Adrenal gland (tissue), 12 donors: Measurements from ENCODE around the gene INVS. TPM values are rescaled to one million over a fixed set of nuclear protein-coding genes. Genes with fewer than 3 reads are reported as not detected.

Experiments
- DNase-seq, 7 donors: peaks; one replicate each; pipeline ENCODE4 v3.0.0-alpha.2; 2019 to 2020
- H3K27ac ChIP-seq, 5 donors: fragments of 200-600 bp; sonication (generic) in 4 of 5; 1 replicate in 3 of 5; 2 replicates in 2 of 5; pipeline versions ENCODE4 v1.5.1 to v1.8.0; 2016 to 2020; ENCODE audit warnings: mild to moderate bottlenecking in 1 of 5
- H3K27me3 ChIP-seq: fragments of 200-600 bp; 2 replicates; pipeline ENCODE4 v1.8.0; 2021
- H3K36me3 ChIP-seq, 2 donors: fragments of 200-600 bp; replicated peaks in 1 of 2; 1 replicate in 1 of 2; 2 replicates in 1 of 2; pipeline versions ENCODE4 v1.5.1 to v1.8.0; 2018 to 2022
- H3K4me1 ChIP-seq, 2 donors: fragments of 200-600 bp; replicated peaks in 1 of 2; 1 replicate in 1 of 2; 2 replicates in 1 of 2; pipeline versions ENCODE4 v1.5.1 to v1.8.0; 2018 to 2021
- H3K4me3 ChIP-seq, 4 donors: fragments of 200-600 bp; sonication (generic) in 3 of 4; one replicate each; pipeline ENCODE4 v1.5.1; 2016 to 2018
- H3K9me3 ChIP-seq, 3 donors: fragments of 200-600 bp; sonication (generic) in 1 of 3; replicated peaks in 1 of 3; 1 replicate in 2 of 3; 2 replicates in 1 of 3; pipeline versions ENCODE4 v1.5.1 to v1.8.0; 2016 to 2021
- POLR2A ChIP-seq, 2 donors: fragments of 450-650 bp; IDR thresholded peaks; one replicate each; pipeline ENCODE4 v1.6.1; 2017; ENCODE audit warnings: antibody characterized with exemption in 2 of 2, mild to moderate bottlenecking in 2 of 2, moderate library complexity in 1 of 2
- WGBS, 4 donors: extraction: QIAGEN DNeasy Blood & Tissue Kit in 2 of 4; methylation state at CpG; one replicate each; pipeline versions ENCODE4 v1.1.5 to v1.1.7; 2013 to 2017; 5-methylcytosine and 5-hydroxymethylcytosine counted together
- intact Hi-C, 2 donors: fragments of 100-400 bp; cut with DNase I; formaldehyde crosslinking; loops; one replicate each; pipeline versions ENCODE4 v1.14.1 to v1.15.0; 2022 to 2023
- polyA plus RNA-seq, 3 donors: library from polyadenylated mRNA; stranded (reverse); fragments of 200-250 nt in 2 of 3; fragments of 350-450 nt in 1 of 3; fragmentation: Illumina TruSeq in 1 of 3; extraction: RNeasy Lipid Tissue Mini Kit (QIAGEN cat#74804) in 1 of 3; gene quantifications; one replicate each; pipeline ENCODE4 v1.2.3, GENCODE V29; 2013 to 2014
- total RNA-seq, 9 donors: library from RNA; depleted of rRNA in 4 of 9; stranded (reverse); fragments of >200 nt in 4 of 9; fragments of 120-200 nt in 1 of 9; fragmentation: NEBNext Ultra II Directional in 1 of 9; extraction: Animal tissue kit (Norgen Biotek cat#: 25700) in 1 of 9; gene quantifications; one replicate each; pipeline versions ENCODE4 v1.1.0 to v1.2.4, GENCODE V29; 2013 to 2023
- TF ChIP-seq, protein P1 (sequence below), 6 experiments: fragments of 450-650 bp in 4 of 6; fragments of 200-600 bp in 2 of 6; sonication (generic) in 1 of 6; IDR thresholded peaks; 1 replicate in 5 of 6; 2 replicates in 1 of 6; pipeline versions ENCODE4 v1.5.1 to v1.8.0; 2016 to 2021; ENCODE audit warnings: antibody characterized with exemption in 6 of 6, mild to moderate bottlenecking in 2 of 6, moderate library complexity in 1 of 6
- donor health status: healthy with polysubstance abuse.
- donor health status: Bipolar disorder and iron deficiency.
- donor health status: DM: yes; HTN: yes; CAD: no.
- donor health status: DM: no; HTN: no; CAD: no.
- donor health status: DM: no; HTN: no; CAD: no.
- donor health status: DM: yes; HTN: yes; CAD: no.

INVS gene
- total and polyA plus RNA-seq, 12 donors = 6.4 to 47.7 (median 24.4) TPM

DNA sequence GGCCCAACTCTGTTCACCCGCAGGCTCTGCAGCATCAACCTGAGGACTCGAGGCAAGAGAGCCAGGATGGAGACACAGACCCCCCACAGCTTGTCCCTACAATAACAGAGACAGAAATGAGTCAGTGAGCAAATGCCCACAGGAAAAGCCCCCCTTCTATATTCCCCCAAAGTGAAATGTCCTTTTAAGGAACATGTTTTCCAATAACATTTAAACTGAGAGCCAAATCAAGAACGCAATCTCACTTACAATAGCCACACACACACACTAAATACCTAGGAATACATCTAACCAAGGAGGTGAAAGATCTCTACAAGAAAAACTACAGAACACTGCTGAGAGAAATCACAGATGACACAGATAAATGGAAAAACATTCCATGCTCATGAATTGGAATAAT, 204.7 kb downstream of the INVS start:
- WGBS, 4 donors = 91 to 100% (median 98%) methylated on average over 3 of the region's 3 CpGs

DNA sequence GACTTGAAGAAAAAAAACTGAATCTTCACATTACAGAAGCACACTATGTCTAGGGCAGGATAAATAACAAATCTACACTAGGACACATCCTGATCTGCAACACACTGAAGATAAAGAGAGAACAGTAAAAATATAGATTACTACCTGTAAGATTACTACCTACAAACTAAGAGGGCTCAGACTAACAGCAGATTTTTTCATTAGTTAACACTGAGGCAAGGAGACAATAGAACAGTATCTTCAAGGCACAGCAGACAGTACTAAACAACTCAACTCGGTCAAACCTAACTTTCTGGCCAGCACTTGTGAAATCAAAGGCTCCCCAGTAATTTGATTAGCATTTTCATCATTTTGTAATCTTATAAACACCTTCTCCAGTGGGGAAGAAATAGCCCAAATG, 207.2 kb downstream of the INVS start:
- H3K36me3 ChIP-seq = peaks cover 0 to 13% of the 10 kb centered on the region in 2 donors
- DNase-seq = no peak
- H3K9me3 ChIP-seq = no peaks in the 10 kb centered on the region
- no peaks in the 10 kb centered on the region for H3K27me3 ChIP-seq
- intact Hi-C loops = loop anchor here in 1 of 2 donors (10.0 kb wide), 1 partner anchor 71 kb away; no protein-coding TSS in a partner anchor
- H3K27ac ChIP-seq = no peak overlapping the region
- no peak overlapping the region for H3K4me3 ChIP-seq
- 91 to 100% (median 94%) methylated on average over 1 of the region's 1 CpG for WGBS, 4 donors
- TF ChIP-seq, protein P1, sequence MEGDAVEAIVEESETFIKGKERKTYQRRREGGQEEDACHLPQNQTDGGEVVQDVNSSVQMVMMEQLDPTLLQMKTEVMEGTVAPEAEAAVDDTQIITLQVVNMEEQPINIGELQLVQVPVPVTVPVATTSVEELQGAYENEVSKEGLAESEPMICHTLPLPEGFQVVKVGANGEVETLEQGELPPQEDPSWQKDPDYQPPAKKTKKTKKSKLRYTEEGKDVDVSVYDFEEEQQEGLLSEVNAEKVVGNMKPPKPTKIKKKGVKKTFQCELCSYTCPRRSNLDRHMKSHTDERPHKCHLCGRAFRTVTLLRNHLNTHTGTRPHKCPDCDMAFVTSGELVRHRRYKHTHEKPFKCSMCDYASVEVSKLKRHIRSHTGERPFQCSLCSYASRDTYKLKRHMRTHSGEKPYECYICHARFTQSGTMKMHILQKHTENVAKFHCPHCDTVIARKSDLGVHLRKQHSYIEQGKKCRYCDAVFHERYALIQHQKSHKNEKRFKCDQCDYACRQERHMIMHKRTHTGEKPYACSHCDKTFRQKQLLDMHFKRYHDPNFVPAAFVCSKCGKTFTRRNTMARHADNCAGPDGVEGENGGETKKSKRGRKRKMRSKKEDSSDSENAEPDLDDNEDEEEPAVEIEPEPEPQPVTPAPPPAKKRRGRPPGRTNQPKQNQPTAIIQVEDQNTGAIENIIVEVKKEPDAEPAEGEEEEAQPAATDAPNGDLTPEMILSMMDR (IDR thresholded peaks at IDR 0.05) = no peak
- no peak for TF ChIP-seq POLR2A (IDR thresholded peaks at IDR 0.05)
- H3K4me1 ChIP-seq = no peaks in the 10 kb centered on the region

More for the DNA sequence above, 204.7 kb downstream of the INVS start:
- intact Hi-C loops = loop anchor here in 1 of 2 donors (10.0 kb wide), 1 partner anchor 69 kb away; no protein-coding TSS in a partner anchor
- TF ChIP-seq, protein P1 (IDR thresholded peaks at IDR 0.05) = no peak
- TF ChIP-seq POLR2A (IDR thresholded peaks at IDR 0.05) = no peak
- Histone ChIP-seq H3K36me3 (peaks cover 0 to 22% of the 10 kb centered on the region in 2 donors), H3K9me3 (no peaks in the 10 kb centered on the region), H3K4me1 (no peaks in the 10 kb centered on the region), H3K27ac (no peak overlapping the region), H3K4me3 (no peak overlapping the region), H3K27me3 (no peaks in the 10 kb centered on the region)
- DNase-seq = no peak

DNA sequence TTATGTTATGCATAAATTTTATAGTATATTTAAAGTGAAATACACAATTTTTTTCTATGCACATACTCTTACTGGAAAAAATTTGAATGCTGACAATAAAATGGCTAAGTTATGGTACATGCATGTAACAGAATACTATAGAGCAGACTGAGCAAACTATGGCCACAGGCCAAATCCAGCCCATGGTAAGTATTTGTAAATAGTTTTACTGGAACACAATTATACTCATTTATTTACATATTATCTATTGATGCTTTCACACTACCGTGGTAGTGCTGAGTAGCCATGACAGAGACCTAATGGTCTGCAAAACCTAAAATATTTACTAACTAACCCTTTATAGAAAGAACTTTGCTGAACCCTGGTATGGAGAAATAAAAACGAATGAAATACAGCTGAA, 208.0 kb downstream of the INVS start:
- Histone ChIP-seq H3K27ac (no peak overlapping the region), H3K27me3 (no peaks in the 10 kb centered on the region), H3K4me1 (no peaks in the 10 kb centered on the region), H3K9me3 (no peaks in the 10 kb centered on the region), H3K4me3 (no peak overlapping the region), H3K36me3 (peaks cover 0 to 5% of the 10 kb centered on the region in 2 donors)
- no peak for DNase-seq
- intact Hi-C loops = loop anchor here in 1 of 2 donors (10.0 kb wide), 1 partner anchor 72 kb away; no protein-coding TSS in a partner anchor
- TF ChIP-seq, protein P1 (IDR thresholded peaks at IDR 0.05) = no peak
- TF ChIP-seq POLR2A (IDR thresholded peaks at IDR 0.05) = no peak
- 69 to 78% (median 74%) methylated on average over 2 of the region's 2 CpGs for WGBS, 4 donors

DNA sequence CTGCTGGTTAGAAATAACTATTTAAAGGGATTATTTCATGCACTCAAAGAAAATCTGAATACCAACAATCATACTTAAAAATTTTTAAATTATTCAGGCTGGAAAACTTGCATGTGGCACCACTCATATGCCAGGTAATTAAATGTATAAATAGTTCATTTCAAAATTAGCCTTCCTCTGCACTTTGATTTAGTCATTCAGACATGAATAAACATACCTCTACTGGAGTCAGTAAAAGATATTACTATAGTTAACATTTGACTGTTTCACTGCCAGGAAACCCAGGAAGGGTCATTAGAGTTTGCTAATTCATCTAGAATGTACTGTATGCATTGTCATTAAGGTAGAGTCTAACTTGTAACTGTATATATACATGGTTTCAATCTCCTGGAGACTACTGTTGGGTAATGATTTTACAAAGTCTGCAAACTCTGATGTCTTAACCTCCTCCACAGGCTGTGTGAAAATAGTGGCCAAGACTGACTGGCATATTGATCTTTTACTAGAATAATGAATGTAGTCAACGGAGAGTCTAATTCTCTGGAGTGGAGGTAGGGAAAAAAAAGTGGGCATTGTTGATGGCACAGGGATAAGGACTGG, 210.0 kb downstream of the INVS start:
- no peak overlapping the region for H3K4me3 ChIP-seq
- no peak for TF ChIP-seq POLR2A (IDR thresholded peaks at IDR 0.05)
- TF ChIP-seq, protein P1 (IDR thresholded peaks at IDR 0.05) = no peak
- no peaks in the 10 kb centered on the region for H3K27me3 ChIP-seq
- intact Hi-C loops = loop anchor here in 1 of 2 donors (10.0 kb wide), 1 partner anchor 74 kb away; no protein-coding TSS in a partner anchor
- DNase-seq = no peak
- H3K36me3 ChIP-seq = no peaks in the 10 kb centered on the region
- no peak overlapping the region for H3K27ac ChIP-seq
- 85 to 100% (median 97%) methylated on average over 1 of the region's 1 CpG for WGBS, 4 donors
- no peaks in the 10 kb centered on the region for H3K9me3 ChIP-seq
- no peaks in the 10 kb centered on the region for H3K4me1 ChIP-seq
